K562 (cell line): ENCODE measurements around the gene ZNF785. TPM values are rescaled to one million over a fixed set of nuclear protein-coding genes. Genes with fewer than 3 reads are reported as not detected.

ENCODE experiments used
- ARID4B ChIP-seq: sonication (generic); formaldehyde crosslinking; IDR thresholded peaks from 2 replicates; pipeline ENCODE4 v1.8.0; 2022; ENCODE audit warnings: mild to moderate bottlenecking, missing genetic modification reagents
- CBFA2T2 ChIP-seq: fragments of 450-650 bp; conservative IDR thresholded peaks from 2 replicates; pipeline ENCODE4 v1.6.1; 2017; ENCODE audit warnings: mild to moderate bottlenecking
- CTBP1 ChIP-seq: fragments of 450-650 bp; IDR thresholded peaks from 2 replicates; pipeline ENCODE4 v1.6.1; 2016; ENCODE audit warnings: borderline replicate concordance
- MTA3 ChIP-seq: fragments of 450-650 bp; formaldehyde crosslinking; IDR thresholded peaks from 2 replicates; pipeline ENCODE4 v1.6.1; 2017; ENCODE audit warnings: mild to moderate bottlenecking, borderline replicate concordance
- SMAD4 ChIP-seq: fragments of 250-450 bp; sonication (Bioruptor Pico); conservative IDR thresholded peaks from 2 replicates; pipeline ENCODE4 v1.8.0; 2021; ENCODE audit warnings: inconsistent platforms, mild to moderate bottlenecking, moderate library complexity
- SMARCC2 ChIP-seq: fragments of 450-650 bp; IDR thresholded peaks from 2 replicates; pipeline ENCODE4 v1.6.1; 2017; ENCODE audit warnings: antibody characterized with exemption, moderate library complexity, mild to moderate bottlenecking, low read depth
- polyA plus RNA-seq, 8 experiments: library from polyadenylated mRNA; depleted of rRNA in 4 of 8; stranded (reverse) in 5 of 8; unstranded in 3 of 8; fragments of >200 nt; fragmentation: Nextera tagmentation in 2 of 8; fragmentation: Illumina TruSeq in 1 of 8; extraction: Ambion mirVana in 2 of 8; extraction: Trizol in 1 of 8; gene quantifications; 2 replicates each; pipeline versions ENCODE4 v1.2.1 to v1.2.3, GENCODE V29; 2011 to 2014; ENCODE audit warnings: inconsistent platforms in 1 of 8, missing spikeins in 1 of 8
- total RNA-seq, 7 experiments: library from RNA; depleted of rRNA in 6 of 7; stranded (reverse); fragments of >200 nt in 6 of 7; fragmentation: Illumina TruSeq in 2 of 7; extraction: Trizol in 2 of 7; gene quantifications; 2 replicates each; pipeline versions ENCODE4 v1.2.1 to v1.2.3, GENCODE V29; 2011 to 2021; ENCODE audit warnings: low replicate concordance in 1 of 7
- TF ChIP-seq, protein P1 (sequence below): fragments of 200-800 bp; sonication (Bioruptor generic); IDR thresholded peaks from 2 replicates; pipeline ENCODE4 v1.6.1; 2017; ENCODE audit warnings: missing genetic modification characterization, missing compliant biosample characterization
- TF ChIP-seq, protein P2 (sequence below), 3 experiments: fragments of 200-800 bp in 1 of 3; fragments of 250-450 bp in 1 of 3; fragments of 450-650 bp in 1 of 3; sonication (Bioruptor Pico) in 1 of 3; sonication (Bioruptor generic) in 1 of 3; formaldehyde crosslinking in 1 of 3; IDR thresholded peaks; 2 replicates each; pipeline versions ENCODE4 v1.6.1 to v1.8.0; 2016 to 2022; ENCODE audit warnings: mild to moderate bottlenecking in 2 of 3, missing genetic modification characterization in 2 of 3, missing compliant biosample characterization in 1 of 3, moderate library complexity in 1 of 3

The ZNF785 gene
- total and polyA plus RNA-seq, 9 of the 15 experiments (the other 6 are each of a cell fraction or from before 2014, with no cell fraction given): 0.64 to 11.0 (median 6.4) TPM

GRCh38 chr16:30541502-30542329 is 43.8 kb downstream of the ZNF785 start (continued):
- TF ChIP-seq, protein P1, sequence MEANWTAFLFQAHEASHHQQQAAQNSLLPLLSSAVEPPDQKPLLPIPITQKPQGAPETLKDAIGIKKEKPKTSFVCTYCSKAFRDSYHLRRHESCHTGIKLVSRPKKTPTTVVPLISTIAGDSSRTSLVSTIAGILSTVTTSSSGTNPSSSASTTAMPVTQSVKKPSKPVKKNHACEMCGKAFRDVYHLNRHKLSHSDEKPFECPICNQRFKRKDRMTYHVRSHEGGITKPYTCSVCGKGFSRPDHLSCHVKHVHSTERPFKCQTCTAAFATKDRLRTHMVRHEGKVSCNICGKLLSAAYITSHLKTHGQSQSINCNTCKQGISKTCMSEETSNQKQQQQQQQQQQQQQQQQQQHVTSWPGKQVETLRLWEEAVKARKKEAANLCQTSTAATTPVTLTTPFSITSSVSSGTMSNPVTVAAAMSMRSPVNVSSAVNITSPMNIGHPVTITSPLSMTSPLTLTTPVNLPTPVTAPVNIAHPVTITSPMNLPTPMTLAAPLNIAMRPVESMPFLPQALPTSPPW (CRISPR knock-in tag): peak; percentile 20; the same call in 1 of the 2 replicates
- TF ChIP-seq CTBP1 (peak; percentile 59; the same call in 1 of the 2 replicates), SMARCC2 (no peak; the same call in 1 of the 2 replicates), CBFA2T2 (peak; percentile 73), ARID4B (no peak), SMAD4 (CRISPR knock-in tag) (peak; percentile 22; the same call in 1 of the 2 replicates), MTA3 (0 out of 2 replicates have a peak, but pooled peaks have one; percentile 15)
- TF ChIP-seq, protein P2, sequence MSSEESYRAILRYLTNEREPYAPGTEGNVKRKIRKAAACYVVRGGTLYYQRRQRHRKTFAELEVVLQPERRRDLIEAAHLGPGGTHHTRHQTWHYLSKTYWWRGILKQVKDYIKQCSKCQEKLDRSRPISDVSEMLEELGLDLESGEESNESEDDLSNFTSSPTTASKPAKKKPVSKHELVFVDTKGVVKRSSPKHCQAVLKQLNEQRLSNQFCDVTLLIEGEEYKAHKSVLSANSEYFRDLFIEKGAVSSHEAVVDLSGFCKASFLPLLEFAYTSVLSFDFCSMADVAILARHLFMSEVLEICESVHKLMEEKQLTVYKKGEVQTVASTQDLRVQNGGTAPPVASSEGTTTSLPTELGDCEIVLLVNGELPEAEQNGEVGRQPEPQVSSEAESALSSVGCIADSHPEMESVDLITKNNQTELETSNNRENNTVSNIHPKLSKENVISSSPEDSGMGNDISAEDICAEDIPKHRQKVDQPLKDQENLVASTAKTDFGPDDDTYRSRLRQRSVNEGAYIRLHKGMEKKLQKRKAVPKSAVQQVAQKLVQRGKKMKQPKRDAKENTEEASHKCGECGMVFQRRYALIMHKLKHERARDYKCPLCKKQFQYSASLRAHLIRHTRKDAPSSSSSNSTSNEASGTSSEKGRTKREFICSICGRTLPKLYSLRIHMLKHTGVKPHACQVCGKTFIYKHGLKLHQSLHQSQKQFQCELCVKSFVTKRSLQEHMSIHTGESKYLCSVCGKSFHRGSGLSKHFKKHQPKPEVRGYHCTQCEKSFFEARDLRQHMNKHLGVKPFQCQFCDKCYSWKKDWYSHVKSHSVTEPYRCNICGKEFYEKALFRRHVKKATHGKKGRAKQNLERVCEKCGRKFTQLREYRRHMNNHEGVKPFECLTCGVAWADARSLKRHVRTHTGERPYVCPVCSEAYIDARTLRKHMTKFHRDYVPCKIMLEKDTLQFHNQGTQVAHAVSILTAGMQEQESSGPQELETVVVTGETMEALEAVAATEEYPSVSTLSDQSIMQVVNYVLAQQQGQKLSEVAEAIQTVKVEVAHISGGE (CRISPR knock-in tag; IDR thresholded peaks at IDR 0.05): peak in 1 of 3 experiments; percentile 43; a peak in 1 of 6 replicates
